SHP77 (cell line): Measurements from ENCODE around the gene FBXL2.
"Not testable (repeated sequence)": the region's sequence is repeated elsewhere in the genome, so short reads cannot be mapped to it uniquely, and the experiment has no call there.

Experiments used
- DNase-seq, 2 experiments: peaks; one replicate each; lab custom pipeline; 2025; lab: John Stamatoyannopoulos, UW

Gene FBXL2

DNA sequence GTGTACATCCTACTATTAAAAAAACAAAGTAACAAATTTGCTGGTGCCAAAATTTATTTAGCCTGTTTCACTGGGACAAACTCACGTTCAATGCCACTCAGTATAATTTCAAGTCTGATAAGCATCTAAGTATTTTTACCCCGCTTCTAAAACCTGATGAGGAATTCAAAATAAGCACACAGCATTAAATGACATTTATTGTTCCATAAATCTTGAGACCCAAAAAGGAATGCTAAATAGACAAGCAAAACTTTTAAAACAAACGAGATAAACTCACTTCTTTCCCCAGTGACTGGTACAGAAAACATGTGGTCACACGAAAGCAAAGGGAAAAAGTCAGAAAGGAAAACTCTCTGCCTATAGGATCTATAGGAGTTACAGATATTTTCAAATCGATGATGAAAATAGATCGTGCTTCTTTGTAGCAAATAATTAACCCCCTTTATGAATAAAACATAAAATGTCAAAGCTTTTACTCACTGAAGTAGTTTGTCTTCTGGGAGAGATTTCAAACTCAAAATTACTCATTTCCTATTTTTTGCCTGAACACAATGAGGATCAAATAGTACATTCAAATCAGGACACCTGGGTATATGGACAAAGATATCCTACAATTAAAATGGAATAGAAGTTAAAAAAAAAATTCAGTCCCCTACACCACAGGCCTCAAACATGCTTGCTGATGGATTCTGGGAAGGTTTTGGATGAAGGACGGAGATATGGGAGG lies 111.3 kb downstream of the FBXL2 start:
- no peak for DNase-seq

DNA sequence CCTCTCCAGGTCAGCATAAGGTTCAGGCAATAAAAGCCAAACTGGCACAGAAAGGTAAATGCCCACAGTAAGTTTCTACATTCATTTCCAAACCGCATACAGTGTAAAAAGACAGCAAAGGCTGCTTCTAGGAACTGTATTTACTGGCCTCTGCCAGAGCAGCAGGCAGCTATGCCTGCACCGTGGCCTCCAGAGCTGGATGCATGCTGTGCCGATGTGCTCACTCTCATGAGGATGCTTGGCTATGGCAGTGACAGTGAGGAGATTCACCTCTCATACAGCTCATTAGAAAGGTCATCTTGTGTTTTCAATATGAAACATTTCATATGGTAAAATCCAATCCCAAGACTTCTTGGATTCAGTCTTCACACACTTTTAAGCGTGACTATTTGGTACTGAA lies 112.7 kb downstream of the FBXL2 start:
- no peak for DNase-seq

DNA sequence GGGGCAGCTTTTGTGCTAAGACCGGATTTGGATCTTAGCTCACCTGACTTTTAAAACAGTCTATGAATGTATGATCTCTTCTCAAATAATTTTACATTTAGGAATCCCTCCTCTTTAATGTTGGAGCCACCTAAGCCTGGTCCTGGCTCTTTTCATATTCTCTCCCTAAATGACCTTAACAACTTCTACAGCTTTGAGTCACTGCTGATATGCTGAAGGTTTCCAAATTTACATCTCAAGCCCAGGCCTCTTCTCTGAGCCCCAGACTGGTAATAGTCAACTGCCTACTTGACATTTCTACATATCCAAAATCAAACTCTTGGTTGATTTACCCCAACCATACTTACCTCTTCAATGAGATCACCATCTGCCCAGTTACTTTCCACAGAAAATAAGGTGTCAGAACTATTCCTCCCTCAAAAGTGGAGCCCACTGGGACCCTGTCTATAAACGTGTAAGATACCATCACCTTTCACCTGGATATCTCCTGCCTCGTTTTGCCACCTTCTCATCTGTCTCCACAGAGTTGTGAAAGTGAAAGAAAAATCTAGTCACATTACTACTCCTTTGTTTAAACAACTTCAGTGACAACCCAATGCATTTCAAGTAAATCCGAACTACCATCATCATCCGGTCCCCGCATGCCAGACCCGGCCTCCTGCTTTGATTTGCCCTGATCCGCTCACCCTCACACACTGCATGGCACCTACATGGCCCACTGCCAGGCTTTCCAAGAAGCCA lies 114.2 kb downstream of the FBXL2 start:
- DNase-seq = no peak

DNA sequence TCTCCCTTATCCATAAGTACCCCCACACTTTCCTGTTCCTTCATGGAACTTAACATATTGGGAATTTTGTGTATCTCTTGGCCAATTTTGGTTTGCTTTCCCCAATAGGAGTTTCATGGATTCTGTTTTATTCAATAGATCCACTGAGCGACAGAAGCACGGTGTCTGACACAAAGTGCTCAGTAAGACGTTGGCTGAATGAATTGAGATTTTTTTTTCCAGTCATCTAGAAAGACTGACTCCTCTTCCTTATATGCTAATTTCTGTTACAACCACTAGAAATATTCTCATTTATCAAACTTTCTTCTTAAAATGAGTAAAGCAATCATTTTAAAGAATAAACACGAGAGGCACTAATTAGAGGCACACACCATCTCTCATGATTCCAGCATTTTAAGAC lies 114.9 kb downstream of the FBXL2 start:
- no peak for DNase-seq

DNA sequence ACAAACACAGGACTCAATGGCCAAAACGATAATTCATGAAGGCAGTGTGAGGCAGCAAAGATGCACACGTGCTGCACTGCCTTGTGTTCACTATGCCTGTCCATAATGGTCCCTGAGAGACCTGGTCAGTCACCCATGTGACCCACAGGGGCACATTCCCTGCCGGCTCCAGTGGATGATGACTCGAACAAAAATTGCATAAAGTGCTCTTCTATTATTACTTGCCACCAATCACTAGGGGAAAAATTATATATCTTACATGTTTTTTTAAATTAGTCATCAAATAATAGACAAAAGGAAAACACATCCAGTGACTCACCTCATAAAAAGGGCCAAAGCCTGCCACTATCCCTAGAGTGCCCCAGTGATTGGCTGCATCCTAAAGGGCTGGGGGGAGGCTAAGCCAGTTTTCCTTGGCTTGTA lies 115.5 kb downstream of the FBXL2 start:
- DNase-seq = no peak

DNA sequence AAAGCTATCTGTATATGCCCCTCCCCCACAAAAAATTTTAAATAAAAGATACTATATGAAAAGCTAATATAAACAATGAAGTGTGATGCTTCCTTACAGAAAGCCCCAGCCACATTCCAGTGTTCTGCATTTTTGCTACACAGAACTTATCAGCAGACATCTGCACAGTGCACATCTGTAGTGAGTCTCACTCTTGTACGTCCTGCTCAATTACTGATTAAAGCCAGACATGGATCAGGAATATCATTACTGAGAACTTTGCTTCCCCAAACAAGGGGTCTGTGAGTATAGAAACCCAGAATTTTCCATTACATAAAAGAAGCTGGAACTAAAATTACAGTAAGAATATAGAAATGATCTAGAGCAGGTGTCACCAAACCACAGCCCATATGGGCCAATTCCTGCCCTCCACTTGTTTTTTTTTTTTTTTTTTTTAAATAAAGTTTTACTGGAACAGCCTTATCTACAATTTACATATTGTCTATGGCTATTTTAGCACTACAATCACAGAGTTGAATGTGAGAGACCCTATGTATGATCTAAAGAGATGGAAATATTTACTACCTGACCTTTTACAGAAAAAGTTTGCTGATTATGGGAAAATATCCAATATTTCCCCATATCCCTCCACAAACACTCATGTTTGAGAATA lies 117.3 kb downstream of the FBXL2 start:
- no peak for DNase-seq

DNA sequence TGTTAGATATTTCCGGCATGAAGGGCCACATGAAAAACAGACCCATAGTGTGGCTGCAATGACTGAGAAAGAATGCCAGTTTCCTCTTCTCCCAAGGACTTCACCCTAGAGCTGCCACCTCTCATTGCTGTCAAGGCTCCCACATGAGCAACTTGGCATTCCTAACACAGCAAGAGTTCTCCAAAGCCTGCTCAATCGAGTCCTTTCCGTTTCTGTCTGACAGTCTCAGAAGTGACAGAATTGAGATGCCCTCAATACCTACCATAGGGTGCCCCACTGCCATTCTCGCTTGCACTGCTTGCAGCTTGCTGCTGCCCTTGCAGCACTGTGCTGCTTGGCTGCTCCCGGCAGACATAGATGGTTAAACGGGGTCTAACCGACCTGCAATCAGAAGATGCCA lies 118.7 kb downstream of the FBXL2 start:
- DNase-seq = no peak

DNA sequence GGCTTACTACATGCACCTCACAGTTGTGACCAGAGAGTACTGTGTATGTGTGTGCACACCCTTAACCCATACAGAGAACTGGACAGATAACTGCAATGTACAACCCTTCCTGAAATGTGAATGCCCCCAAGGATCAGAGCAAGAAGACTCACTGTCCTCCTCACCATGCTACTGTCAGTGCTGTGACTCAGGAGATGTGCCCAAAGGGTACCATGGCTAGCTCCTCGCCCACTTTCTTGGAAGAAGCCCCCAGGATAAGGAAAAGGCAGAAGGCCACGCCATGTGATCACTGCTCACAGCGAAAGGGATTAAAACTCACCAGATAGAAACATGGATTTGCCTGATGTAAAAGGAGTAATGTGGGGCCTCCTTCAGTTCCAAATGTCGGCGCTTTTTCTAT lies 121.2 kb downstream of the FBXL2 start:
- DNase-seq = no peak

DNA sequence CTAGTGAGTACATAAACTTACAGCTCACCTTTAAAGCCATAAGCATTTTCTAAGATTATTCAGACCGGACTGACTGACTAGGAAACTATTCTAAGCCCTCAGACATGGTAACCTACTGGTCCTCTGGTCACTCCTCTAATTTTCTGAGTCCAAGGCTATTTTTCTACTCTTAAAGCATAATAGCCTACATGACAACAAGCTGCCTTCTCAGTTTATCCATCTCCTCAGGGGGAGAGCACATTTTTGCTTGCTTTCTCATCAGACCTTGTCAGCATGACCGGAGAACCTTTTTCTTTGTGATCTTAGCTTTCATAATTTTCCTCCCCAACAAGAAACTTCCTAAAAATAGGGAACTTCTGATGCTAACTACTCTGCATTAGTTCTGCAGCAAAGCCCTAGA lies 124.5 kb downstream of the FBXL2 start:
- DNase-seq = no peak

DNA sequence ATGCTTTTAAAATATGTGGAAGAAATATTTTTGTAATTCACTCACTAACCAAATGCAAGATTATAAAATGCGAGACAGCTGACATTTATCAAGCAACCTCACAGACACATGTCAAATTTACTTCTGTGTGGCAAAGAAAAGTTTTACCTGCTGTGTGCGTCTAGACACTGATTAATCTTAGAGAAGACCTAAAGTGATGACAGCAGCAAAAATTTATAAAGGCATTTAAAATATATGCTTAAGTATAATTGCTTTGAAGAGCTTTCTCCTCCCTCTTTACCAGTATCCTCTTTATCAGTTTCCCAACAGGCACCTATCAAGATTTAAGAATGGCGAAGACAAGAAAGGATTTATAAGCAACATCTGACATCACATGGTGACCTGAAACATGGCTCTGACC lies 125.7 kb downstream of the FBXL2 start:
- DNase-seq = no peak

DNA sequence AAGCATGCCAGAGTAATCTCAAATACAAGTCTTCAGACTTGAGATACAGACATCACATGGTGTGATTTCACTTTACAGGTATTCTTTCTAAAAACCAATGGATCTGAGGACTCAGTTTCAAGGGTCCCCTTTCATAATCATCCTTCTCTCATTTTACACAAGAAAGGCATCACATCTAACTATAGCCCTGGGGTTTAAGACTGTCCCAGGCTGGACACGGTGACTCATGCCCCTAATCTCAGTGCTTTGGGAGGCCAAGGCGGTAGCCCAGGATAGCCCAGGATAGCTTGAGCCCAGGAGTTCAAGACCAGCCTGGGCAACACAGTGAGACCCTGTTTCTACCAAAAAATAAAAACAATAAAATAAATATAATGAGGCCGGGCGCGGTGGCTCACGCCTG lies 126.5 kb downstream of the FBXL2 start:
- no peak for DNase-seq

DNA sequence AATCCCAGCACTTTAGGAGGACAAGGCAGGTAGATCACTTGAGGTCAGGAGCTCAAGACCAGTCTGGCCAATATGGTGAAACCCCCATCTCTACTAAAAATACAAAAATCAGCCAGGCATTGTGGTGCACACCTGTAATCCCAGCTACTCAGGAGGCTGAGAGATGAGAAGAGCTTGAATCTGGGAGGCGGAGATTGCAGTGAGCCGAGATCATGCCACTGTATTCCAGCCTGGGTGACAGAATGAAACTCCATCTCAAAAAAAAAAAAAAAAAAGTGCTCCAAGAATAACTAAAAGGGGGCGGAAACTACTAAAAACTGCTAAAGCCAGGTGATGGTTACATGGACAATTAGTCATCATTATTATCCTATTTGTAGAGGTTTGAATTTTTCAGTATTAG lies 133.6 kb downstream of the FBXL2 start:
- DNase-seq = not testable (repeated sequence)

DNA sequence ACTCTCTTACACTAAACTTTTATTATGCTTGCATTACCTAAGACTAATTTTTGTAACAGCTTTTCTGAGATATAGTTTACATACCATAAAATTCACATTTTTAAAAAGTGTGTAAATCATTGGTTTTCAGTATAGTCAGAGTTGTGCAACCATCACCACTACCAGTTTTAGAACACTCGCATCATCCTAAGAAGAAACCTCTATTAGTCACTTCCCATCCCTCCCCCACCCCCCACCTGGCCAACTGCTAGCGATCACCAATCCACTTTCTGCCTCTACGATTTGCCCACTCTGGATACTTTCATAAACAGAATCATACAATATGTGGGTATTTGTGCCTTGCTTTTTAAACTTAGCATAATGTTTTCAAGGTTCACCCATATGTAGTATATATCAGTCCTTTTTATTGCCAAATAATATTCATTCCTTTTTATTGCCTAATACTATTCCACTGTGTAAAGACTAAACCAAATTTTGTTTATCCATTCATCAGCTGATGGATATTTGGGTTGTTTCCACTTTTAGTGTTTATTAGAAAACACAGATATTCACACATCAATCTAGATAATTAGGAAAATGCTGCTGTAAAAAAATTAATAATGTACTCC lies 139.9 kb downstream of the FBXL2 start:
- DNase-seq = no peak

DNA sequence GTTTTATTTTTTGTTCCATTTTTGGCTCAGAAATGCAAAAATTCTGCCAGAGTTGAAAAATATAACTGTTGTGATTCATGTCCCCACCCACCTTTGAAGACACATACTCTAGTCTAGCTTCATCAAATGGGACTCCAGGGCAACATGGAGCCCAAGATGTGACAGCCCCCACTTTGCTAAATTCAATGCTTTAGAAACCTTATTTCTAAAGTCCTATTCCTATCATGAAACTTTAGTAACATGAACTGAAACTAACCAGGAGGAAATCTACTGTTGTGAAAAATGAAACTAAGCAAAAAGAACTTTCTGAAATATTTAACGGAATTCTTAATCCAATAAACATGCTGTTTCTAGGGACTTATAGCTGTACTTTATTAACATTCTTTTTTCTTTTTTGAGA lies 142.7 kb downstream of the FBXL2 start:
- DNase-seq = no peak

DNA sequence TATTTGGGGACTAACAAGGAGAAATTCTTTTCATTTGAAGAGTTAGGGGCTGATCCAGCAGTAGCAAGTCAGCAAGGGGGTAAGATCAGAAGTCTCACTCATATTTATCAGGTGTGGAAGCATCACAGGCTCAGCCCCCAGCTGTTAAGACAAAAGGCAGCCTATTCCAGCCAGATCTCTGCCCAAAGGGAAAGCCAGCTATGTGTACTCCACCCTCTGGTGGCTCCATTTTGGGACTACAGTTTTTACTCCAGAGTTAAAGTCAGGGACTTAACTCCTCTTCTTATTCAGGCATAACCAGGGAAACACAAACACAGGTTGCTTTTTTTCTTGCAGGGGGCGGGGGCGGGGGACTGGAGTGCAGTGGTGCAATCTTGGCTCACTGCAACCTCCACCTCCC lies 143.7 kb downstream of the FBXL2 start:
- no peak for DNase-seq

DNA sequence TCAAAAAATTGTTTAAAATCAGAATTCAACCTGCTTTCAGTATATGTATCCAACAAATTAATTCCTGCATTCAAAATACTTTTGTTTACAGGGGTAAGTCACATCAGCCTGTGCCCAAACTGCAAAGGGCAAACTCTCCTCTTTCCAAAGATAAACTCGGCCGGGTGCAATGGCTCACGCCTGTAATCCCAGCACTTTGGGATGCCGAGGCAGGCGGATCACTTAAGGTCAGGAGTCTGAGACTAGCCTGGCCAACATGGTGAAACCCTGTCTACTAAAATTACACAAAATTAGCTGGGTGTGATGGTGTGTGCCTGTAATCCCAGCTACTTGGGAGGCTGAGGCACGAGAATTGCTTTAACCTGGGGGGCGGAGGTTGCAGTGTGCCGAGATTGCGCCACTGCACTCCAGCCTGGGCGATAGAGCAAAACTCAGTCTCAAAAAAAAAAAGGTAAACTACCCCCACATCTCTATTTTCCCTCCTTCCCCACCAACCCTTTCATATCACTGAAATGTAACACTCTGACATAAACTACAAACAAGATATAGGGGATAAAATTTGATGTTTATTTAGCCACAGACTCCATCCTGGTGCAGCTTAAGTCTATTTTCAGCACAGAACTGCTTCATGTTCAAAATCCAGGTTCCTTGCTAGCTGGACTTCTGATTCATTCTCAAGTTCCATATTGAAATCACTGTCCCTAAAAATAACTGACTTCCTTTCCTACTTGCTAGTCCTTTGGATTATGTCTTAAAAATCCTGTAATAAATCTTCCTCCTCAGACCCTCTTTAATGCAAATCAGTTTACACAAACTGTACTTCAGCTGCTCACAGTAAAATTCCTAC lies 147.6 kb downstream of the FBXL2 start:
- DNase-seq = no peak

DNA sequence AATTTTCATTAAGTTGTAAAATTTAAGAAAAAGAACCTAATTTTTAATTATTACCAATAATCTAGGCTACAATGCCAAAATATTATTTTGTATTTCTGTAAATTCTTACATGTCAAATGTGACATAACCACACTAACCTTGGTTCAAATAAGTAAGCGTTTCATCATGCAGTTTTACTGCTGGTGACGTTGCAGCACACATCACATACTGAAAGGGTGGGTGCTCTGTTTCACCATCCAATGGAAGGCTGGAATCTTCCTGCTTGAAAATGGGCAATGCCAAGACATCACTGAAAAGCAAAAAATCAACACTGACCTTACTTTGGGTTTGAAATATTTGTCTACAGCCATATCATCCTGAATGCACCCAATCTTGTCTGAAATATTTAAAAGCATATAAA lies 148.2 kb downstream of the FBXL2 start:
- no peak for DNase-seq

DNA sequence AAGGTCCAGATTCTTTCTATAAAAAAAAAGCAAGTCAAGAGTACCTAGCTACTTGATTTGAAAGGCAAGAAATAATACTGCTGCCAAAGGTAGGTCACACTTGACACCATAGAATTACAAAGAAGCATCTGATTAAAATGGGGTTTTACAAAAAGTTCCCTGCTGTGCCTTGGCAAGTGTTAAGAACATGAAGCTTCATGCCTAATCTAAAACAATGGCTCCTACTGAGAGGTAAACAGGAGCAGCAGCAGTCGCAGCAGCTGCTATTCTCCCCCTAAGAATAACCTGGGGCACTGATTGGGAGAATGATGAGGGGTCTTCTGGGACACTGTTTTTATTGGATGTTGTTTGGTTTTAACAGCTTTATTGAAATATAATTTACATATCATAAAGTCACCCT lies 148.8 kb downstream of the FBXL2 start:
- DNase-seq = no peak

DNA sequence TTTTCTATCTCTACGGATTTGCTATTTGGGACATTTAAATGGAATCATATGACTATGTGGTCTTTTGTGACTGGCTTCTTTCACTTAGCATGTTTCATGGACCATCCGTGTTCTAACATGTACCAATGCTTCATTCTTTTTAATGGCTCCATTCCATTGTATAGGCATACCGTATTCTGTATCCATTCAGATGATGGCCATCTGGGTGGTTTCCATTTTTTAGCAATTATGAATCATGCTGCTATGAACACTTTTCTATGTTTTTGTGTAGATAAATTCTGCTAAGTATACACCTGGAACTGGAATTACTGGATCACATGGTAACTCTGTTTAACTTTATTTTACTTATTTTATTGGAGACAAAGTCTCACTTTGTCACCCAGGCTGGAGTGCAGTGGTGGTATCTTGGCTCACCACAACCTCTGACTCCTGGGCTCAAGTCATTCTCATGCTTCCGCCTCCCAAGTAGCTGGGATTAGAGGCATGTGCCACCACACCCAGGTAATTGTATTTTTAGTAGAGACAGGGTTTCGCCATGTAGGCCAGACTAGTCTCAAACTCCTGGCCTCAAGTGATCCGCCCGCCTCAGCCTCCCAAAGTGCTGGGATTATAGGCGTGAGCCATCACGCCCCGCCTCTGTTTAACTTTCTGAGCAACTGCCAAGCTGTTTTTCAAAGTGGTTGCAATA lies 149.5 kb downstream of the FBXL2 start:
- DNase-seq = no peak

DNA sequence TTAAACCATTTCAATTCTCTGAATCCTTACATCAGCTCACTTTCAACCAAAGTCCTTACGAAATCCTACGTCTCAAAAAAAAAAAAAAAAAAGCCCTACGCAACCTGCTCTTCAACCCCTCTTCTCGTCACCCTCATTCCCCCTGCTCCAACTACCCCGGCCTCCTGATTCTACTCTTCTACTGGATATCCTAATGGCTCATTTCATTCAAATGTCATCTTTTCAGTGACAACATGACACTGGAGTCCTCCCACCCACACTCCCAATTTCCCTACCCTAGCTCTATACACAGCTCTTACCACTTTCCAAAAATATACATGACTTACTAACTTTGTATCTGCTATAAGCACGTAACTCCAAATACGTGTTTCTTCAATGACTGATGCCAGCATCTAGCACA lies 151.5 kb downstream of the FBXL2 start:
- DNase-seq = no peak

DNA sequence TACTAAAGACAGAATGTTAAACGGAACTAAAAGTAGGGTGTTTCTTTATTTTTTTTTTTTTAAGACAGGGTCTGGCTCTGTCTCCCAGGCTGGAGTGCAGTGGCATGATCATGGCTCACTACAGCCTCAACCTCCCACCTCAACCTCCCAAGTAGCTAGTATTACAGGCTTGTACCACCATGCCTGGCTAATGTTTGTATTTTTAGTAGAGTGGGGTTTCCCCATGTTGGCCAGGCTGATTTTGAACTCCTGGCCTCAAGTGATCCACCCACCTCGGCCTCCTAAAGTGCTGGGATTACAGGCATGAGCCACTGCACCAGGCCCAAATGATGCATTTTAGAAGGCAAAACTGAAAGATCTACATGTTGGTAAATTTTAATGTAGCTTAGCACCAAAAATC lies 152.1 kb downstream of the FBXL2 start:
- not testable (repeated sequence) for DNase-seq
